Activated B cell treated with CpG ODN at 0.5 μM for 24 hours (primary cell): Measurements from ENCODE around the gene PRR19. TPM values are rescaled to one million over a fixed set of nuclear protein-coding genes. Genes with fewer than 3 reads are reported as not detected.

Experiments used
- ATAC-seq: fragments of 200-7000 bp; cut with Tn5 transposase; one replicate; pipeline ENCODE4 v1.10.0; 2021; ENCODE audit warnings: low read depth, mild to moderate bottlenecking, moderate library complexity
- CTCF ChIA-PET: fragments of 350-600 bp; sonication (Branson Sonifier 250); formaldehyde crosslinking; loops from one replicate; lab custom pipeline; 2021; ENCODE audit warnings: antibody characterized with exemption; lab: Charles Lee
- POLR2A ChIA-PET: fragments of 350-600 bp; sonication (Branson Sonifier 250); formaldehyde crosslinking; loops from one replicate; lab custom pipeline; 2021; ENCODE audit warnings: antibody characterized with exemption; lab: Charles Lee
- DNase-seq: peaks from one replicate; pipeline ENCODE4 v3.0.0; 2022
- H3K27ac Mint-ChIP-seq: one replicate; pipeline ENCODE4 v1.8.0; 2020; ENCODE audit warnings: mixed read lengths
- H3K27me3 Mint-ChIP-seq: one replicate; pipeline ENCODE4 v1.8.0; 2021; ENCODE audit warnings: mixed read lengths
- H3K36me3 Mint-ChIP-seq: one replicate; pipeline ENCODE4 v1.8.0; 2021; ENCODE audit warnings: low read depth, mixed read lengths
- H3K4me1 Mint-ChIP-seq: one replicate; pipeline ENCODE4 v1.8.0; 2021; ENCODE audit warnings: mixed read lengths
- H3K4me3 Mint-ChIP-seq: one replicate; pipeline ENCODE4 v1.8.0; 2020; ENCODE audit warnings: mild to moderate bottlenecking, mixed read lengths
- H3K9me3 Mint-ChIP-seq: one replicate; pipeline ENCODE4 v1.8.0; 2020; ENCODE audit warnings: mixed read lengths
- CTCF ChIP-seq: fragments of 200-600 bp; IDR thresholded peaks from one replicate; pipeline ENCODE4 v1.8.0; 2022; ENCODE audit warnings: antibody characterized with exemption, mild to moderate bottlenecking
- intact Hi-C: fragments of 100-400 bp; cut with micrococcal nuclease; formaldehyde crosslinking; loops from one replicate; pipeline ENCODE4 v1.15.1; 2024
- total RNA-seq: library from RNA; stranded (reverse); gene quantifications from 2 replicates; pipeline ENCODE4 v1.2.3, GENCODE V29; 2022

PRR19 gene
- total RNA-seq, 1 donor from 2014 or later = 0.33 TPM

GRCh38 chr19:42294471-42295137 is 7.3 kb upstream of the PRR19 start:
- DNase-seq = no peak
- H3K36me3 Mint-ChIP-seq = peaks cover 47% of the 10 kb centered on the region
- no peak overlapping the region for H3K4me3 Mint-ChIP-seq
- intact Hi-C loops = no loop called here
- no peaks in the 10 kb centered on the region for H3K9me3 Mint-ChIP-seq
- ATAC-seq = no peak
- ChIA-PET CTCF (interaction anchor here (0.9 to 3.6 kb wide), 3 partner anchors 50 to 213 kb away, joined by 3 to 26 read pairs (median 4); partner anchors contain the start of gene POU2F2), POLR2A (interaction anchor here (0.5 to 1.3 kb wide), 4 partner anchors 16 to 78 kb away, joined by 3 to 6 read pairs (median 4); no protein-coding TSS in a partner anchor)
- H3K27ac Mint-ChIP-seq = no peak overlapping the region
- peaks cover 9% of the 10 kb centered on the region for H3K4me1 Mint-ChIP-seq
- TF ChIP-seq CTCF = no peak
- H3K27me3 Mint-ChIP-seq = no peaks in the 10 kb centered on the region

- no peaks in the 10 kb centered on the region for H3K27me3 Mint-ChIP-seq
- peaks cover 42% of the 10 kb centered on the region for H3K36me3 Mint-ChIP-seq
- intact Hi-C loops = no loop called here
- no peak overlapping the region for H3K4me3 Mint-ChIP-seq
- POLR2A ChIA-PET = interaction anchor here (0.5 to 1.3 kb wide), 5 partner anchors 9 to 163 kb away, joined by 3 to 8 read pairs (median 4); partner anchors contain the start of gene POU2F2
- TF ChIP-seq CTCF = no peak
- no peaks in the 10 kb centered on the region for H3K9me3 Mint-ChIP-seq
- ATAC-seq (no peak), DNase-seq (no peak)
- H3K27ac Mint-ChIP-seq = no peak overlapping the region
- CTCF ChIA-PET = interaction anchor here (0.9 to 3.6 kb wide), 3 partner anchors 50 to 214 kb away, joined by 3 to 26 read pairs (median 4); partner anchors contain the start of gene POU2F2
- H3K4me1 Mint-ChIP-seq = peaks cover 7% of the 10 kb centered on the region
Measured at GRCh38 chr19:42295342-42295741, 6.6 kb upstream of the PRR19 start.

GRCh38 chr19:42295831-42296525 is 6.0 kb upstream of the PRR19 start:
- intact Hi-C loops = loop anchor here (1.0 kb wide), 6 partner anchors 13 to 215 kb away; no protein-coding TSS in a partner anchor
- peak; percentile 90 for TF ChIP-seq CTCF
- Mint-ChIP-seq H3K4me1 (peaks cover 7% of the 10 kb centered on the region), H3K27ac (no peak overlapping the region), H3K9me3 (no peaks in the 10 kb centered on the region), H3K4me3 (no peak overlapping the region), H3K27me3 (no peaks in the 10 kb centered on the region), H3K36me3 (peaks cover 42% of the 10 kb centered on the region)
- ChIA-PET POLR2A (interaction anchor here (0.6 to 1.2 kb wide), 3 partner anchors 10 to 164 kb away, joined by 3 to 8 read pairs (median 4); partner anchors contain the start of gene POU2F2), CTCF (interaction anchor here (0.7 to 3.6 kb wide), 7 partner anchors 11 to 214 kb away, joined by 3 to 26 read pairs (median 3); partner anchors contain the start of gene POU2F2)
- ATAC-seq (peak; percentile 98), DNase-seq (peak; percentile 92)

GRCh38 chr19:42297039-42297438 is 4.9 kb upstream of the PRR19 start:
- H3K9me3 Mint-ChIP-seq = no peaks in the 10 kb centered on the region
- no peak overlapping the region for H3K4me3 Mint-ChIP-seq
- no peak for ATAC-seq
- no peak for DNase-seq
- ChIA-PET CTCF (interaction anchor here (0.9 to 3.6 kb wide), 6 partner anchors 12 to 164 kb away, joined by 3 to 26 read pairs (median 5); partner anchors contain the start of gene POU2F2), POLR2A (interaction anchor here (1.1 to 1.2 kb wide), 2 partner anchors 12 to 164 kb away, joined by 3 to 4 read pairs; no protein-coding TSS in a partner anchor)
- peak overlapping the region; percentile 59 for H3K27ac Mint-ChIP-seq
- no peak for TF ChIP-seq CTCF
- peaks cover 31% of the 10 kb centered on the region for H3K36me3 Mint-ChIP-seq
- intact Hi-C loops = no loop called here
- H3K27me3 Mint-ChIP-seq = no peaks in the 10 kb centered on the region
- peaks cover 16% of the 10 kb centered on the region for H3K4me1 Mint-ChIP-seq
